Endothelial cell of umbilical vein (primary cell): ENCODE data around the gene PTCD1.

Source experiments
- EZH2 ChIP-seq: IDR thresholded peaks from 2 replicates; pipeline ENCODE4 v1.6.1; 2012; ENCODE audit warnings: borderline replicate concordance, low read depth, mild to moderate bottlenecking, moderate library complexity, low read length, inconsistent platforms; ENCODE audit not compliant: severe bottlenecking
- GATA2 ChIP-seq: IDR thresholded peaks from 2 replicates; pipeline ENCODE4 v1.7.0; 2011; ENCODE audit warnings: low read depth, mild to moderate bottlenecking, moderate library complexity, mixed read lengths, low read length; ENCODE audit not compliant: insufficient read length, insufficient read depth
- JUN ChIP-seq: IDR thresholded peaks from 2 replicates; pipeline ENCODE4 v1.6.1; 2011; ENCODE audit warnings: borderline replicate concordance, low read depth; ENCODE audit not compliant: insufficient read length, insufficient read depth
- MYC ChIP-seq: IDR thresholded peaks from one replicate; pipeline ENCODE4 v1.6.1; 2011; ENCODE audit warnings: mild to moderate bottlenecking, low read depth, low read length
- POLR2A ChIP-seq: IDR thresholded peaks from 2 replicates; pipeline ENCODE4 v1.6.1; 2012; ENCODE audit warnings: low read depth, mild to moderate bottlenecking, control low read depth, low read length
- POLR2AphosphoS5 ChIP-seq: IDR thresholded peaks from 2 replicates; pipeline ENCODE4 v1.6.1; 2012; ENCODE audit warnings: low read depth, mild to moderate bottlenecking, control low read depth, low read length, moderate library complexity; ENCODE audit not compliant: insufficient read depth
- TF ChIP-seq, protein P1 (sequence below), 2 donors: IDR thresholded peaks; 1 replicate in 1 of 2; 2 replicates in 1 of 2; pipeline ENCODE4 v1.5.1; 2011; ENCODE audit warnings: low read length in 2 of 2, mild to moderate bottlenecking in 2 of 2, moderate library complexity in 2 of 2, control low read depth in 1 of 2, inconsistent platforms in 1 of 2, low read depth in 1 of 2; ENCODE audit not compliant: insufficient read depth in 1 of 2; ENCODE audit errors: extremely low read depth in 1 of 2
- TF ChIP-seq, protein P2 (sequence below): IDR thresholded peaks from 2 replicates; pipeline ENCODE4 v1.6.1; 2011; ENCODE audit not compliant: insufficient read depth, insufficient read length

DNA sequence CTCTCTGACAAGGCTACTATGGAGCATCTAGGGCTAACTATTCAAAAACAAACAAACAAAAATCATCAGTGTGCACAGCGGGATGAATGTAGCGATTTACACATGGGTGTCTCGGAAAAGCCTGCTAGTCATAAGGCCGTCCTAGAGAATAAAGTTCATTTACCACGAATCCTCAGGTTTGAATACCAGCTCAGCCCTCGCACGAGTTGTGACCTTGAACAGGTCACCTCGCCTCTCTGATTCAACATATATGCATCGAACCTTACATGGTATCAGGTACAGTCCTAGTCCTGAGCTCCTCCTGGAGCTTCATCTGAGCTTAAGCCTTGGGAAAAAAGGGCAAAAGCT lies 26.8 kb upstream of the PTCD1 start:
- no peak for TF ChIP-seq POLR2A
- TF ChIP-seq EZH2 = no peak
- no peak for TF ChIP-seq GATA2
- TF ChIP-seq POLR2AphosphoS5 = no peak
- TF ChIP-seq, protein P1, sequence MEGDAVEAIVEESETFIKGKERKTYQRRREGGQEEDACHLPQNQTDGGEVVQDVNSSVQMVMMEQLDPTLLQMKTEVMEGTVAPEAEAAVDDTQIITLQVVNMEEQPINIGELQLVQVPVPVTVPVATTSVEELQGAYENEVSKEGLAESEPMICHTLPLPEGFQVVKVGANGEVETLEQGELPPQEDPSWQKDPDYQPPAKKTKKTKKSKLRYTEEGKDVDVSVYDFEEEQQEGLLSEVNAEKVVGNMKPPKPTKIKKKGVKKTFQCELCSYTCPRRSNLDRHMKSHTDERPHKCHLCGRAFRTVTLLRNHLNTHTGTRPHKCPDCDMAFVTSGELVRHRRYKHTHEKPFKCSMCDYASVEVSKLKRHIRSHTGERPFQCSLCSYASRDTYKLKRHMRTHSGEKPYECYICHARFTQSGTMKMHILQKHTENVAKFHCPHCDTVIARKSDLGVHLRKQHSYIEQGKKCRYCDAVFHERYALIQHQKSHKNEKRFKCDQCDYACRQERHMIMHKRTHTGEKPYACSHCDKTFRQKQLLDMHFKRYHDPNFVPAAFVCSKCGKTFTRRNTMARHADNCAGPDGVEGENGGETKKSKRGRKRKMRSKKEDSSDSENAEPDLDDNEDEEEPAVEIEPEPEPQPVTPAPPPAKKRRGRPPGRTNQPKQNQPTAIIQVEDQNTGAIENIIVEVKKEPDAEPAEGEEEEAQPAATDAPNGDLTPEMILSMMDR (IDR thresholded peaks at IDR 0.05; ENCODE audit: extremely low read depth in 1 of 2, insufficient read depth in 1 of 2, low read depth in 1 of 2, low read length in 2 of 2) = no peak
- TF ChIP-seq, protein P2, sequence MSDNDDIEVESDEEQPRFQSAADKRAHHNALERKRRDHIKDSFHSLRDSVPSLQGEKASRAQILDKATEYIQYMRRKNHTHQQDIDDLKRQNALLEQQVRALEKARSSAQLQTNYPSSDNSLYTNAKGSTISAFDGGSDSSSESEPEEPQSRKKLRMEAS = no peak
- TF ChIP-seq MYC = no peak
- no peak for TF ChIP-seq JUN
